ENCODE measurements around the gene SHISA8. TPM values are rescaled to one million over a fixed set of nuclear protein-coding genes. Genes with fewer than 3 reads are reported as not detected.

SHISA8 gene
- total RNA-seq, 4 donors from 2014 or later = not detected

GRCh38 chr22:41912338-41913039 is 2.4 kb downstream of the SHISA8 start:
- no peak overlapping the region for H3K27ac ChIP-seq
- peaks cover 90% of the 10 kb centered on the region for H3K27me3 ChIP-seq
- no peaks in the 10 kb centered on the region for H3K9me3 ChIP-seq
- no peak overlapping the region for H3K4me3 ChIP-seq
- TF ChIP-seq POLR2A (IDR thresholded peaks at IDR 0.05) = no peak
- WGBS, 2 donors (ENCODE audit: low coverage in 1 of 2) = no CpG with 5 or more reads among the region's 9 CpGs
- ATAC-seq = no peak
- H3K4me1 ChIP-seq = peaks cover 0 to 53% (median 25%) of the 10 kb centered on the region in 3 donors
- H3K36me3 ChIP-seq = peaks cover 0 to 4% of the 10 kb centered on the region in 2 donors

- Histone ChIP-seq H3K27me3 (peaks cover 76% of the 10 kb centered on the region), H3K27ac (no peak overlapping the region), H3K36me3 (peaks cover 0 to 18% of the 10 kb centered on the region in 2 donors), H3K4me1 (peaks cover 0 to 53% (median 25%) of the 10 kb centered on the region in 3 donors), H3K4me3 (peak overlapping the region in 1 of 2 donors; percentile 46), H3K9me3 (no peaks in the 10 kb centered on the region)
- TF ChIP-seq CTCF (IDR thresholded peaks at IDR 0.05) = no peak
- TF ChIP-seq POLR2AphosphoS5 (IDR thresholded peaks at IDR 0.05) = no peak
- TF ChIP-seq POLR2A (IDR thresholded peaks at IDR 0.05) = no peak
- TF ChIP-seq EP300 (IDR thresholded peaks at IDR 0.05) = no peak
- 47% methylated on average over 7 of the region's 37 CpGs; no CpG with 5 or more reads in 1 of the 2 donors for WGBS, 2 donors (ENCODE audit: low coverage in 1 of 2)
- no peak for ATAC-seq
These were observed 3.8 kb downstream of the SHISA8 start for GRCh38 chr22:41911001-41911611.

GRCh38 chr22:41910050-41911000 is 4.5 kb downstream of the SHISA8 start:
- TF ChIP-seq POLR2AphosphoS5 (IDR thresholded peaks at IDR 0.05) (no peak), CTCF (IDR thresholded peaks at IDR 0.05) (no peak), EP300 (IDR thresholded peaks at IDR 0.05) (no peak), POLR2A (IDR thresholded peaks at IDR 0.05) (no peak)
- ATAC-seq = peak; percentile 62
- WGBS, 2 donors (ENCODE audit: low coverage in 1 of 2) = 7% methylated on average over 3 of the region's 112 CpGs; no CpG with 5 or more reads in 1 of the 2 donors
- peaks cover 0 to 25% of the 10 kb centered on the region in 2 donors for H3K36me3 ChIP-seq
- no peaks in the 10 kb centered on the region for H3K9me3 ChIP-seq
- peak overlapping the region; percentile 2 to 46 for H3K4me3 ChIP-seq
- no peak overlapping the region for H3K27ac ChIP-seq
- peaks cover 68% of the 10 kb centered on the region for H3K27me3 ChIP-seq
- peaks cover 0 to 48% (median 24%) of the 10 kb centered on the region in 3 donors for H3K4me1 ChIP-seq

- 0 to 19% methylated on average over 1 to 7 of the region's 55 CpGs for WGBS, 2 donors (ENCODE audit: low coverage in 1 of 2)
- Histone ChIP-seq H3K36me3 (peaks cover 0 to 34% of the 10 kb centered on the region in 2 donors), H3K4me3 (peak overlapping the region in 1 of 2 donors; percentile 46), H3K4me1 (peaks cover 0 to 40% (median 17%) of the 10 kb centered on the region in 3 donors), H3K9me3 (no peaks in the 10 kb centered on the region), H3K27me3 (peaks cover 60% of the 10 kb centered on the region), H3K27ac (no peak overlapping the region)
- no peak for TF ChIP-seq POLR2A (IDR thresholded peaks at IDR 0.05)
- TF ChIP-seq POLR2AphosphoS5 (IDR thresholded peaks at IDR 0.05) = no peak
- TF ChIP-seq EP300 (IDR thresholded peaks at IDR 0.05) = no peak
- TF ChIP-seq CTCF (IDR thresholded peaks at IDR 0.05) = no peak
- ATAC-seq = no peak
These were observed 5.4 kb downstream of the SHISA8 start for GRCh38 chr22:41909310-41910049.

Measured in gastroesophageal sphincter (tissue), 4 donors.